HS-5 (cell line): Measurements from ENCODE around the gene QSOX1.

Experiments
- DNase-seq: peaks from one replicate; pipeline ENCODE4 v3.0.0-alpha.2; 2012; ENCODE audit warnings: low read depth

QSOX1 gene

DNA sequence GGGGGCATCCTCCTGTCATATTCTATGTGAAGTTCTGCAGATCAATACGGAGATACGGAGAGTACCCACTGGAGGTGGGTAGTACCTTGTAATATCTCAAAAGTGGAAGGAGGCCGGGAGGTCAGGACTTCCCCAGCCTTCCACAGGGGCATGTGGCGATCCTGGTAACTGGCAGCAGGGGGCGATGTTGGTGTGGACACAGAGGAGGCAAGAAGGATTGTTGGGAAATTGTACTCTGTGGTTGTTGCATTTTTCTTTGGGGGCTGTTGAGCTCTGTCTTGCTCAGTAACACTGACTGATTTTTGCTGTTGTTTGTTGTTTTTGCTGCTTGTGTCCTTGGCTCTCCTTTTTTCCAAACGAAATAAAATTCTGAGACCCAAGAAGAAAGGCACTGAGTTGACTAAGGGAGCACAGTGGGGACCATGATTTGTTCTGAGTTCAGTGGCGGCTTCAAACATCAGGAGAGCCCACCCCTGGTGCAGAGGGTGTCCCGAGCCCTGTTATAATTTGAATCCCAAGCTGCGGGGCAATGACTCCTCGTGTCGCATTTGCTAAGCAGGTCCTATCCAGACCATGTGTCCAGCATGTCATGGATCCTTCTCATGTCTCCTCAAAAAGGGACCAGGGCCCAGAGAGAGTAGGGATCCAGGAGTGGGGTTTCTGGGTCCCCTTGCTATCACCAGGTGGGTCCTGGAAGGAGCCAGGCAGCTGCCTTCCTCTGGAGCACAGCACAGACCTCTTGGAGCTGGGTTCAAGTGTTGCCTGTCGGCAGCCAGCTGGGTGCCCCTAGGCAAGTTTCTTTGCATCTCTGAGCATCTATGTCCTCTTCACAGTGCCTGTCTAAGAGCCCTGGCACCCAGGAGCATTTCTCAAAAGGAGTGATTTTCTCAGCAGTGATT lies 98.2 kb downstream of the QSOX1 start:
- DNase-seq: no peak
